ENCODE data around the gene ACY1.
"Not testable (repeated sequence)": the region's sequence is repeated elsewhere in the genome, so short reads cannot be mapped to it uniquely, and the experiment has no call there.

ACY1 gene

DNA sequence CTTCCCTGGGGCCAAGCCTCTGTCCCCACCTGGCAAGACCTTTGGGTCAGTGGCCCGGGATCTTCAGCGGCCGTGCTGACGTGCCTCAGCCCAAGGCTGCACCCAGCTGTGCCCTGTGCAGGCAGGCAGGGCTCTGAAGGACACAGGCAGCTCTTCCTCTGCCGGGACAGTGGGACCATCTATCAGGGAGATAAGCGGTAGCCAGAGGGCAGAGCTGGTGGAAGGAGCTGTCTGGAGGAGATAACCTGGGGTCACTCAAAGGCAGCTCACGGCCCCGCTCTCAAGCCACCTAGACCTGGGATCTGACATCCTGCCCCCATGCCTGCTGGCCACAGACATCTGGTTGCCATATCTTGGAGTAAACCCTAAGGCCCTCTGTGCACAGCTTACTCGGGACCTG, 45.7 kb downstream of the ACY1 start:
- no peak for DNase-seq

DNA sequence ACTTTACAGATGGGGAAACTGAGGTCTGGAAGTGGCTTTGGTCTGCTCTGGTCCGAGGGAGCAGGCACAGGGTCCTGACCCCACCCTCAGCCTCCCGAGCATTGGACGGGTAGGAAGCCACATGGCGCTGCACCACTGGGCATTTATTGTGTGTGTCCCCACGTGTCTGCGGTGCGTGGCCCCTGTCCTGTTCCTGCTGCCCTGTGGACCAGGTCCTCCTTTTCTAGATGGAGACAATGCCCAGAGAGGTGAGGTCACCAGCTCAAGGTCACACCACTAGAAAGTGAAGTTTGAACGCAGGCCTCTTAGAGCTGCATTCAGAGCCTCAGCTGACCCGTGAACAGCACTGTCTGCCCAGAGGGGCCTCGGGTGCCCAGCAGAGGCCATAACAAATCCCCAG, 46.2 kb downstream of the ACY1 start:
- no peak for DNase-seq

GRCh38 chr3:52030714-52031310, 47.5 kb downstream of the ACY1 start:
- DNase-seq = no peak

DNA sequence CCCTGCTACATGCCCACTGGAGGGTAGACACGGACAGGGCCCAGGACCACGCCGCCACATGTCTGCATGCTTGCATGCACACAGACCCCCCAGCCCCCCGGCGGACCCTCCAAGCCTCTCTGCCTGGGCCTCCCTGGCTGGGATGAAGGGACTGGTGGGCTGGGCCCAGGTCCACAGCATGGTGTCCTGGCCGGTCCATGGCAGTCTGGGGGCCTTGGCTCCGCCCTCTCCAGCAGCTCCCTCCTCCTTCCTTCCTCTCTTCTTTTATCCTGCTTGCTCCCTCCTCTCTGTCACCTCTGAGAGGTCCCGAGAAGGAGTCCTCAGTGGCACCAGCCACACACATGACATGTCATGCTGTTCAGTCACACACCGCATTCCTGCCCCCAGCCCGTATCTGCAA, 48.6 kb downstream of the ACY1 start:
- no peak for DNase-seq

GRCh38 chr3:52032702-52033408, 49.5 kb downstream of the ACY1 start:
- no peak for DNase-seq

GRCh38 chr3:52033748-52034147, 50.4 kb downstream of the ACY1 start:
- not testable (repeated sequence) for DNase-seq

DNA sequence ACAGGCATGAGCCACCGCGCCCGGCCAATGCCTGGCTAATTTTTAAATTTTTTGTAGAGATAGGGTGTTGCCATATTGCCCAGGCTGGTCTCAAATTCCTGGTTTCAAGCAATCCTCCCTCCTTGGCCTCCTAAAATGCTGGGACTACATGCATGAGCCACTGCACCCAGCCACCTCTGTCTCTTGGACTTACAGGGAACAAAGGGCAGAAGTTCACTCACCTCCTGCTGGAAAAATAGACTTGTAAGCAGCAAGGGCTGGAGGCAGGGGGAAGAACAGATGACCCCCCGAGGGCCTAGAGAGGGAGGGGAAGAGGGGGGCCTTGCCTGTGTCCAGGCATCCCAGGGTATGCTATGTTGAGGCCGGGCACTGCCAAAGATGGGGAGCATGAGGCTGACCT, 50.9 kb downstream of the ACY1 start:
- DNase-seq = no peak

- DNase-seq = no peak
These were observed 51.3 kb downstream of the ACY1 start for GRCh38 chr3:52034651-52035050.

- DNase-seq = no peak
These were observed 52.9 kb downstream of the ACY1 start for GRCh38 chr3:52036222-52036694.

DNA sequence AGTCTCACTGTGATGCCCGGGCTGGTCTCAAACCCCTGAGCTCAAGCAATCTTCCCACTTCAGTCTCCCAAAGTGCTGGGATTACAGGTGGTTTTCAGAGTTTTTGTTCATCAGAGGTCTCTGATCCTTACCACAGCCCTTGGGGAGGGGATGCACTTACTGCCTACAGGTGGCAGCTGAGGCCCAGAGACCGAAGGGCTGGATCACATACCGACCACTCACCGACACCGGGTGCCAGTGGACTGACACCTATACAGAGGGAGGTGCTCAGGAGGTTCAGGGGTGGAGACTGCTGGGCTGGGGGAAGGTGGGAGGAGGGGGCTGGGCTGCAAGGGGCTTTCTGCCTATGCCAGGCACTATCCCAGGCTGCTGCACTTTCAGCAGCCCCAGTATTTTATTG, 53.5 kb downstream of the ACY1 start:
- DNase-seq = no peak

GRCh38 chr3:52037291-52037690, 54.0 kb downstream of the ACY1 start:
- no peak for DNase-seq

- no peak for DNase-seq
These were observed 54.9 kb downstream of the ACY1 start for GRCh38 chr3:52038227-52038626.
